ENCODE results near the gene GNAZ.

GNAZ gene

DNA sequence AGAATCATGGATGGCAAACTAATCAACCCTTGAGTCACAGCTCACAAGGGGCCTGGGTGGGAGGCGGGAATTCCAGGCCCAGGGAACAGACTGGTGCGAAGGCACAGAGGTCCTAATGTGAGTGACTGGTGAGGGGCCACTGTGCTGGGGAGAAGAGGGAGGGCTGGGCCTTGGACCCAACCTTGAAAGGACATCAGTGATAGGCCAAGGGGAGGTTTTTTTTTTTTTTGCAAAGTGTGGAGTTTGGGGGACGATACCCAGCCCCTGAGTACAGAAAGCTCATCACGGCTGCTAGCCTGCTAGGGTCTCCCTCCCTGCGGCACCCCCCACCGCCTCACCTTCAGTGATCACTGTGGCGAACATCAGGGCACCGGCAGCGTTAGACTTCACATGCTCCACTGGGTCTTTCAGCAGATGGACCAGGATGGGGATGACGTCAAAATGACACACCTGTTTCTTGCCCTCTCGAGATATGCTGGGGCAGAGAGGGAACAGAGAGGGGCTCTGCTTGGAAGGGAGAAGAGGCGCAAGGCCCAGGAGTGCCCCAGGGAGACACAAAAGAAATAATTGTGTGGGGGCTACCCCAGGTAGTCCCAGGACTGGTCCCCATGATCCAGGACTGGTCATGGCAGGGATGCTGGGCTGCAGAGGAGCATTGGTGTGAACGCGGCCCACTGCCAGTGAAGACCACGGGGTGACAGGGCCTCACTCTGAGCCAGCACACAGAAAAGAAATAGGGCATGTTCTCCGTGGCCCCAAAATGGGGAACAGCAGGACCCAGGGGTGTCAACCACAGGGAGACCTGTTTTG, 8.6 kb upstream of the GNAZ start:
- Histone ChIP-seq H3K9ac (ENCODE audit: low read length) (no peak overlapping the region), H3K79me2 (ENCODE audit: control insufficient read depth, insufficient read depth, low read length, poor library complexity) (no peaks in the 10 kb centered on the region), H2BK12ac (ENCODE audit: low read length) (no peak overlapping the region), H3K4ac (ENCODE audit: low read depth, low read length) (no peak overlapping the region), H3K14ac (ENCODE audit: low read length) (no peak overlapping the region), H3K4me1 (ENCODE audit: control insufficient read depth in 1 of 2, insufficient read depth in 2 of 2, low read length in 2 of 2) (no peaks in the 10 kb centered on the region), H4K12ac (ENCODE audit: low read depth, low read length) (no peak overlapping the region), H3K27me3 (ENCODE audit: insufficient read depth, low read length) (no peaks in the 10 kb centered on the region), H4K8ac (ENCODE audit: low read depth, low read length) (no peak overlapping the region), H2AK5ac (ENCODE audit: low read length) (no peak overlapping the region), H3K4me3 (ENCODE audit: low read depth, low read length) (no peak overlapping the region), H3K36me3 (ENCODE audit: control insufficient read depth in 1 of 2, insufficient read depth in 2 of 2, low read length in 2 of 2) (no peaks in the 10 kb centered on the region), H3K23ac (ENCODE audit: low read length) (no peak overlapping the region), H2BK5ac (ENCODE audit: low read depth, low read length, poor library complexity) (no peak overlapping the region), H3K9me3 (ENCODE audit: insufficient read depth, low read depth, low read length) (no peaks in the 10 kb centered on the region), H2BK120ac (ENCODE audit: insufficient read depth, low read length, poor library complexity) (no peak overlapping the region), H3K4me2 (ENCODE audit: low read length) (no peak overlapping the region), H2AFZ (ENCODE audit: insufficient read depth, low read length, poor library complexity) (no peak overlapping the region), H3K79me1 (ENCODE audit: low read length) (no peaks in the 10 kb centered on the region), H3K18ac (ENCODE audit: low read length) (no peak overlapping the region), H4K91ac (ENCODE audit: low read depth, low read length) (no peak overlapping the region), H3K27ac (ENCODE audit: low read depth, low read length) (no peak overlapping the region)
- no CpG with 5 or more reads among the region's 16 CpGs for WGBS (ENCODE audit: extremely low coverage, insufficient coverage, insufficient read length)
- DNase-seq = no peak

GRCh38 chr22:23062616-23063538, 7.4 kb upstream of the GNAZ start:
- Histone ChIP-seq H2AFZ (ENCODE audit: insufficient read depth, low read length, poor library complexity) (no peak overlapping the region), H3K4me2 (ENCODE audit: low read length) (no peak overlapping the region), H3K79me2 (ENCODE audit: control insufficient read depth, insufficient read depth, low read length, poor library complexity) (no peaks in the 10 kb centered on the region), H3K23ac (ENCODE audit: low read length) (no peak overlapping the region), H3K36me3 (ENCODE audit: control insufficient read depth in 1 of 2, insufficient read depth in 2 of 2, low read length in 2 of 2) (no peaks in the 10 kb centered on the region), H2BK12ac (ENCODE audit: low read length) (no peak overlapping the region), H3K27ac (ENCODE audit: low read depth, low read length) (no peak overlapping the region), H4K8ac (ENCODE audit: low read depth, low read length) (no peak overlapping the region), H4K91ac (ENCODE audit: low read depth, low read length) (no peak overlapping the region), H3K4me1 (ENCODE audit: control insufficient read depth in 1 of 2, insufficient read depth in 2 of 2, low read length in 2 of 2) (no peaks in the 10 kb centered on the region), H2BK120ac (ENCODE audit: insufficient read depth, low read length, poor library complexity) (no peak overlapping the region), H3K79me1 (ENCODE audit: low read length) (no peaks in the 10 kb centered on the region), H3K4ac (ENCODE audit: low read depth, low read length) (no peak overlapping the region), H4K12ac (ENCODE audit: low read depth, low read length) (no peak overlapping the region), H3K4me3 (ENCODE audit: low read depth, low read length) (no peak overlapping the region), H3K18ac (ENCODE audit: low read length) (no peak overlapping the region), H3K9ac (ENCODE audit: low read length) (no peak overlapping the region), H3K14ac (ENCODE audit: low read length) (no peak overlapping the region), H2BK5ac (ENCODE audit: low read depth, low read length, poor library complexity) (no peak overlapping the region), H3K27me3 (ENCODE audit: insufficient read depth, low read length) (no peaks in the 10 kb centered on the region), H3K9me3 (ENCODE audit: insufficient read depth, low read depth, low read length) (peaks cover under 1% of the 10 kb centered on the region), H2AK5ac (ENCODE audit: low read length) (no peak overlapping the region)
- WGBS (ENCODE audit: extremely low coverage, insufficient coverage, insufficient read length) = no CpG with 5 or more reads among the region's 12 CpGs
- DNase-seq = no peak

GRCh38 chr22:23063539-23064380, 6.6 kb upstream of the GNAZ start:
- no peaks in the 10 kb centered on the region for H3K4me1 ChIP-seq (ENCODE audit: control insufficient read depth in 1 of 2, insufficient read depth in 2 of 2, low read length in 2 of 2)

DNA sequence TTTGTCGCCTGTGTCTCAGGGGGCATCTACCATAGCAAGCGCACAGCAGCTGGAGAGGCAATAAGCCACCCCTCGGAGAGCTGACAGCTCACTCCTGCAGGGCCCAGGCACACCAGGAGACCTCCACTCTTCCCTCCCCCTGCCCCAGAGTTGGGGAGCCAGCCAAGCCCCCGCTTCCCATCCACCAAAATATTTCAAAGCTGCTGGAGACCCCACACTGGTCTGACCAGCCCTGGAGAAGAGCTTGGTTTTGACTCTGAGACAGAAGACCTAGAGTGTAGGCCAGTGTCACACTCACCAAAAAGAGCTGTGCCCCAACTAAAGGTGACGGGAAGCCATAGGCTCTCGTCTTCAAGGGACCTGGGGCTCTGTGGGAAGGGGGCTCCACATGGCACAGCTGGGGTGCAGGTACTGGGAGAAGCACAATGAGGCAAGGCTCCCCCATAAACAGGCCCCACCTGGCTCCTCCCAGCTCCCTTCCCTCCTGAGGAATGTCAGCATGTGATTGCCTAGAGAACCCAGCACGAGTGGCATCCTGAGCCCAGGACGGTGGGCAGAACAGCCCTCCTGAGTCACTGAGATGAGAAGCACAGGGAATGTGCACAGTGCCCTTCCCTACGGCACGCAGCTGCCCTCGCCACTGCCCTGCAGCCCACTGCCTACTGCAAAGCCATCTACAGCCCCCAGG, 5.8 kb upstream of the GNAZ start:
- no peak overlapping the region for H4K8ac ChIP-seq (ENCODE audit: low read depth, low read length)
- no peak overlapping the region for H2BK120ac ChIP-seq (ENCODE audit: insufficient read depth, low read length, poor library complexity)
- no peaks in the 10 kb centered on the region for H3K79me1 ChIP-seq (ENCODE audit: low read length)
- no peak overlapping the region for H3K4me2 ChIP-seq (ENCODE audit: low read length)
- peaks cover 2% of the 10 kb centered on the region for H3K9me3 ChIP-seq (ENCODE audit: insufficient read depth, low read depth, low read length)
- peaks cover 6% of the 10 kb centered on the region for H3K27me3 ChIP-seq (ENCODE audit: insufficient read depth, low read length)
- no peak overlapping the region for H3K4ac ChIP-seq (ENCODE audit: low read depth, low read length)
- no peak overlapping the region for H3K18ac ChIP-seq (ENCODE audit: low read length)
- H2AK5ac ChIP-seq (ENCODE audit: low read length) = no peak overlapping the region
- H4K91ac ChIP-seq (ENCODE audit: low read depth, low read length) = no peak overlapping the region
- H3K14ac ChIP-seq (ENCODE audit: low read length) = no peak overlapping the region
- no peak overlapping the region for H3K4me3 ChIP-seq (ENCODE audit: low read depth, low read length)
- no peak overlapping the region for H2BK5ac ChIP-seq (ENCODE audit: low read depth, low read length, poor library complexity)
- WGBS (ENCODE audit: extremely low coverage, insufficient coverage, insufficient read length) = no CpG with 5 or more reads among the region's 11 CpGs
- no peak overlapping the region for H2BK12ac ChIP-seq (ENCODE audit: low read length)
- no peaks in the 10 kb centered on the region for H3K36me3 ChIP-seq (ENCODE audit: control insufficient read depth in 1 of 2, insufficient read depth in 2 of 2, low read length in 2 of 2)
- DNase-seq = no peak
- H3K27ac ChIP-seq (ENCODE audit: low read depth, low read length) = no peak overlapping the region
- no peak overlapping the region for H3K23ac ChIP-seq (ENCODE audit: low read length)
- H3K4me1 ChIP-seq (ENCODE audit: control insufficient read depth in 1 of 2, insufficient read depth in 2 of 2, low read length in 2 of 2) = peaks cover 0 to under 1% of the 10 kb centered on the region in 2 experiments
- no peak overlapping the region for H2AFZ ChIP-seq (ENCODE audit: insufficient read depth, low read length, poor library complexity)
- H3K79me2 ChIP-seq (ENCODE audit: control insufficient read depth, insufficient read depth, low read length, poor library complexity) = no peaks in the 10 kb centered on the region
- no peak overlapping the region for H3K9ac ChIP-seq (ENCODE audit: low read length)
- no peak overlapping the region for H4K12ac ChIP-seq (ENCODE audit: low read depth, low read length)

More at GRCh38 chr22:23063539-23064380, 6.6 kb upstream of the GNAZ start:
- no peak overlapping the region for H2BK120ac ChIP-seq (ENCODE audit: insufficient read depth, low read length, poor library complexity)
- DNase-seq = no peak
- H2AK5ac ChIP-seq (ENCODE audit: low read length) = no peak overlapping the region
- no peaks in the 10 kb centered on the region for H3K79me2 ChIP-seq (ENCODE audit: control insufficient read depth, insufficient read depth, low read length, poor library complexity)
- H2AFZ ChIP-seq (ENCODE audit: insufficient read depth, low read length, poor library complexity) = no peak overlapping the region
- no peak overlapping the region for H3K23ac ChIP-seq (ENCODE audit: low read length)
- H3K18ac ChIP-seq (ENCODE audit: low read length) = no peak overlapping the region
- no peak overlapping the region for H4K8ac ChIP-seq (ENCODE audit: low read depth, low read length)
- H3K36me3 ChIP-seq (ENCODE audit: control insufficient read depth in 1 of 2, insufficient read depth in 2 of 2, low read length in 2 of 2) = no peaks in the 10 kb centered on the region
- no peak overlapping the region for H4K91ac ChIP-seq (ENCODE audit: low read depth, low read length)
- no CpG with 5 or more reads among the region's 16 CpGs for WGBS (ENCODE audit: extremely low coverage, insufficient coverage, insufficient read length)
- no peak overlapping the region for H3K9ac ChIP-seq (ENCODE audit: low read length)
- no peak overlapping the region for H3K14ac ChIP-seq (ENCODE audit: low read length)
- no peak overlapping the region for H2BK5ac ChIP-seq (ENCODE audit: low read depth, low read length, poor library complexity)
- H3K79me1 ChIP-seq (ENCODE audit: low read length) = no peaks in the 10 kb centered on the region
- H3K27me3 ChIP-seq (ENCODE audit: insufficient read depth, low read length) = peaks cover 6% of the 10 kb centered on the region
- H4K12ac ChIP-seq (ENCODE audit: low read depth, low read length) = no peak overlapping the region
- no peak overlapping the region for H3K4me2 ChIP-seq (ENCODE audit: low read length)
- no peak overlapping the region for H3K27ac ChIP-seq (ENCODE audit: low read depth, low read length)
- no peak overlapping the region for H3K4me3 ChIP-seq (ENCODE audit: low read depth, low read length)
- no peak overlapping the region for H3K4ac ChIP-seq (ENCODE audit: low read depth, low read length)
- H3K9me3 ChIP-seq (ENCODE audit: insufficient read depth, low read depth, low read length) = peaks cover 2% of the 10 kb centered on the region
- H2BK12ac ChIP-seq (ENCODE audit: low read length) = no peak overlapping the region
